GM10847 (cell line): Measurements from ENCODE around the gene KSR2.

ENCODE experiments used
- POLR2A ChIP-seq: IDR thresholded peaks from 2 replicates; pipeline ENCODE4 v1.6.1; 2011; ENCODE audit not compliant: insufficient read length; ENCODE audit errors: extremely low read depth

The KSR2 gene

DNA sequence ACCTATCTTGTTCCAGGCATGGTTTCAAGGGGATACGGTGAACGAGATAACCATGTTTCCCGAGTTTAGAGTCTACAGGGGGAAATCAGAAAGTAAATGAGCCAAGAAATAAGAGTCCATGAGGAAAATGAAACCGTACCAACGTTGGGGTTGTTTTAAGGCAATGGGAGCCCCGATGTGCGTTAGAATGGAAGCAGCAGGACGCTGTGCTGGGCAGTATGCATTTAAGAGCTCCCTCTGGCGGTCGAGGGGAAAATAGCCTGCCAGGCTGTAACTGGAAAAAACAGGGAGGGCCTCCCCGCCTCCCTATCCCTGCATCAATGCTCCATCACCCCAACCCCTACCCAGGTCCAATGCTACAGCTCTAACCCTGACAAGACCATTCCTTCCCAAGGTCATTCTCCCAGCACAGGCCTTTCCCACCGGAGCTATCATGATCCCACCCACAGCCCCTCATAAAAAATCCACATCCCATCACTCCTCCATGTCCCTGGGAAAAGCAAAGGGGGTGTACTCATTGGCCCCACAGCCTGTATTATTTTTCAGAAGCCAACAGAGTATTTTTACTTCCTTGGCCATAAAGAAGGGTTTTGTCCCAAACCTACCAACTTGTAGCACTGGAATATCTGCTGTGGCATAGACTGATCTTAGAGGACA is 381.0 kb downstream of the KSR2 start:
- TF ChIP-seq POLR2A: no peak

GRCh38 chr12:117583677-117584225 is 385.0 kb downstream of the KSR2 start:
- TF ChIP-seq POLR2A: no peak

- no peak for TF ChIP-seq POLR2A
Observed at GRCh38 chr12:117583092-117583491, 385.7 kb downstream of the KSR2 start.

GRCh38 chr12:117582135-117582784 is 386.5 kb downstream of the KSR2 start:
- no peak for TF ChIP-seq POLR2A

- TF ChIP-seq POLR2A: no peak
Observed at GRCh38 chr12:117580718-117581062, 388.1 kb downstream of the KSR2 start.

GRCh38 chr12:117580015-117580717 is 388.6 kb downstream of the KSR2 start:
- no peak for TF ChIP-seq POLR2A

GRCh38 chr12:117577122-117577657 is 391.6 kb downstream of the KSR2 start:
- TF ChIP-seq POLR2A: no peak

- TF ChIP-seq POLR2A: no peak
Observed at GRCh38 chr12:117576053-117576452, 392.7 kb downstream of the KSR2 start.

DNA sequence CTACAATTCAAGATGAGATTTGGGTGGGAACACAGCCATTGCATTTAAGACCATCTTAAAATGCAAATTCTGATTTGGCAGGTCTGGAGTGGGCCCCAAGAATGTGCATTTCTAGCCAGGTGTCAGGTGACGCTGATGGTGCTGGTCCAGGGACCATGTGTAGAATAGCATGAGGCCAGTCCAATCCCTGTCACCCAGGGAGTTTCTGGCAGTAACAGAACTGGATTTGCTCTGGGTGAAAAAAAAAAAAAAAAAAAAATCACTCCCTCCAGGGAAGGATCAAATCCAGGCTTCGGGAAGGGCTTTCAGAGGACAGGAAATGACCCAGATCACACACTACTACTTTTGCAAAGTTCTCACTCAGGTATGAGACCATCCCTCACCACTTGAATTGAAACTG is 394.1 kb downstream of the KSR2 start:
- TF ChIP-seq POLR2A: no peak

GRCh38 chr12:117572755-117573154 is 396.0 kb downstream of the KSR2 start:
- no peak for TF ChIP-seq POLR2A

DNA sequence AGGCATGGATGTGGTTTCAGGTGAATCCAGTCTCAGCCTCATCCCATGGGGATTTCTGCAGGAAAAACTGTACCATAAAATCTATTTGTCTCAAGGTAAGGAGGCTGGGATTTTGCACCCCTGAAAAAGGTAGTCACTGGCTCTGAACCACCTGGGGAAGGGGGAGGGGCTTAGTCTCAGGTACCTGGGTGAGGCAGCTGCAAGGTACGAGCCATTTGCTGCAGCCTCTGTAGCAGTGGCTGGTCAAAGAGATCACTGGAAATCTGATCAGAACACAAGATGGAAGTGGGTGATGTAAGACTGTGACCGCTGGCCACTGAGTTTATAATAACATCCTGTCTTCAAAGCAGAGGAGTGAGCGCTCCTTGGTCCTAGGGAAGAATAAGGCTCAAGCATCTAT is 397.5 kb downstream of the KSR2 start:
- no peak for TF ChIP-seq POLR2A

GRCh38 chr12:117570608-117571007 is 398.2 kb downstream of the KSR2 start:
- no peak for TF ChIP-seq POLR2A

DNA sequence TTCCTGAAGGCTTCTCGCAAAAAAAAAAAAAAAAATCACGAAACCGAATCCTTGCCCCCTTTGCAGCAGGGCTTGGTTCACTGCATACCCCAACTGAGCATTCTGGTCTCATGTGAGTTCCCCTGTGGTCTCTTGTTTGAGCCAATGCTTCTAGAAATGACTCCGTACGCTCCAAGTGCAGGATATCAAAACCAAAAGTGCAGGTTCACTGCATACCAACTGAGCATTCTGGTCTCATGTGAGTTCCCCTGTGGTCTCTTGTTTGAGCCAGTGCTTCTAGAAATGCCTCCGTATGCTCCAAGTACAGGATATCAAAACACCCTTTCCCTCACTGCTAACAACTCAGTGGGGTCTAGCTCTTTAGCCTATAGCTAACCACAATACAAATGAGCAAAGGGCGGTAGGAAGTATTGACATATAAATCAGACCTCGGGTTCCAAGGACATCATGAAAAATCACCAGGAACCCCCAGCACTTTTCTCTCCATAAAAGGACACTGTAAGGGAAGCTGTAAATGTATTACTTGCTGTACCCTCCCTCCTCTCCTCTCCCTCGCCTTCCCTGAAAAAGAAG is 401.1 kb downstream of the KSR2 start:
- no peak for TF ChIP-seq POLR2A

DNA sequence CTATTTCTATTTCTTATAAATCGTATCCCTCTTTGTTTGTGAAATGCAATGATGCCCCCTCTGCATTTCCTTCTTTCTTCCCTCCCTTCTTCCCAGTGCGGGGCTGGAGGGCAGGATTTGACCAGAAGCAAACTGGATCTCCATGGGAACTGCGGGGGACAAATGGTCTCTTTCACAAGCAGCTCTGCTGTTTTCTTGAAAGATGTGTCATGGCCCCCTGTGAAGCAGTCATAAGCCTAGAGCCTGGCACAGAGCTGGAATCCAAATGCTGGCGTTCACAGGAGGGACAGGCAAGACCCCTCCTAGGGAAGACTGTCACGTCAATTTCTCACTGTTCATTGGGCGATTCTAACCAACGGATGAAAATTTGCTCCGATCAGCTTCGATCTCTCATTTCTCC is 403.9 kb downstream of the KSR2 start:
- no peak for TF ChIP-seq POLR2A

DNA sequence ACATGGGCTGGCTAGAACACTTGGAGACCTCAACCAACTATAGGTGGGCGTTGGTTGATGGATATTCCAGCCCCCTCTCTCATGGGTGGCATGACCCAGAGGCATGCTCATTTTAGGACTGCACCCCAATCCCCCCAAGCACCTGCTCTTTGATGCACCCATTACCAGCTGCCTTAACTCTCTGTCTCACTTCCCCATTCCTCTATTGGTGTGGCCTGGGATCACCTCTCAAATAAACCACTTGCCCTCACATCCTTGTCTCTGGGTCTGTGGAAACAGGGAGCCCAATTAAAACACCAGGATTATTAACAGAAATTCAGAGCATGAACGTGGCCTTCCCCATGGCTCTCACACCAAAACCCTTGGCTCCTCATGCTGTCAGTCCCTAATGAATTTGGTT is 405.1 kb downstream of the KSR2 start:
- no peak for TF ChIP-seq POLR2A

DNA sequence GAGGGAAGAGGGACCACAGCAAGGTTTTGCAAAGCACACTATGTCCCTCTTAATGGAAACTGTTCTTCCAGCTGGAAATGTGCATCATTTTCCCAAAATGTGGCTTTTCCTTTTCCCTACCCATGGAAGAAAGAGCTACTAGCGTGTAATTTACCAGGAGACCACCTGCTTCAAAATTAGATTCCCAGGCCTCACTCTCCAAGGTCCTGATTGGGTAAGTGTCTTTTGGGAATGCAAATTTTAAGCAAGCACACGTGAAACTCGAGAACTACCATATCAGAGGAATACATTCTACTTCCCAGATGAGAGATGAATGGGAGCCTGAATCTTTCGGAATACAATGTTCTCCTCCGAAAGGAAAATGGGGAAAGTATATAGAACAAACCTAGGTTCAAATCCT is 405.8 kb downstream of the KSR2 start:
- TF ChIP-seq POLR2A: no peak
